ENCODE data around the gene RPL5.

Gene RPL5

GRCh38 chr1:92820551-92820950 is 11.3 kb upstream of the RPL5 start:
- DNase-seq = no peak

- no peak for DNase-seq
Observed at GRCh38 chr1:92822879-92823278, 9.0 kb upstream of the RPL5 start.

- DNase-seq = no peak
Observed at GRCh38 chr1:92826792-92827191, 5.0 kb upstream of the RPL5 start.

GRCh38 chr1:92831368-92831761 is 475 bp upstream of the RPL5 start:
- no peak for DNase-seq

GRCh38 chr1:92832537-92833114 is 786 bp downstream of the RPL5 start:
- DNase-seq = no peak

GRCh38 chr1:92833840-92834239 is 2.0 kb downstream of the RPL5 start:
- DNase-seq = no peak

GRCh38 chr1:92834617-92835016 is 2.8 kb downstream of the RPL5 start:
- no peak for DNase-seq

- DNase-seq = no peak
Observed at GRCh38 chr1:92837062-92837461, 5.2 kb downstream of the RPL5 start.

GRCh38 chr1:92838519-92838918 is 6.7 kb downstream of the RPL5 start:
- no peak for DNase-seq

- no peak for DNase-seq
Observed at GRCh38 chr1:92839442-92839841, 7.6 kb downstream of the RPL5 start.

GRCh38 chr1:92840600-92840999 is 8.8 kb downstream of the RPL5 start:
- no peak for DNase-seq

- no peak for DNase-seq
Observed at GRCh38 chr1:92842082-92843045, 10.5 kb downstream of the RPL5 start.

GRCh38 chr1:92843046-92843423 is 11.2 kb downstream of the RPL5 start:
- DNase-seq = no peak

- no peak for DNase-seq
Observed at GRCh38 chr1:92843429-92844352, 11.9 kb downstream of the RPL5 start.

GRCh38 chr1:92844439-92844838 is 12.6 kb downstream of the RPL5 start:
- DNase-seq = no peak

- no peak for DNase-seq
Observed at GRCh38 chr1:92845908-92846307, 14.1 kb downstream of the RPL5 start.

GRCh38 chr1:92848201-92848600 is 16.4 kb downstream of the RPL5 start:
- DNase-seq = no peak

- DNase-seq = no peak
Observed at GRCh38 chr1:92850019-92850418, 18.2 kb downstream of the RPL5 start.

- no peak for DNase-seq
Observed at GRCh38 chr1:92851729-92852128, 19.9 kb downstream of the RPL5 start.

- peak; percentile 20 for DNase-seq
Observed at GRCh38 chr1:92853299-92853698, 21.5 kb downstream of the RPL5 start.

GRCh38 chr1:92854101-92854785 is 22.4 kb downstream of the RPL5 start:
- DNase-seq = no peak

GRCh38 chr1:92855236-92855635 is 23.4 kb downstream of the RPL5 start:
- DNase-seq = no peak

- DNase-seq = no peak
Observed at GRCh38 chr1:92857817-92858216, 26.0 kb downstream of the RPL5 start.
